Trophoblast cell (in vitro differentiated cells and primary cell): Measurements from ENCODE around the gene TLE2.
A peak's percentile ranks its signal among the peaks of the same experiment; 100 is the strongest.

Experiments
- DNase-seq, 2 donors: peaks; one replicate each; pipeline ENCODE4 v3.0.0-alpha.2; 2016
- H2AFZ ChIP-seq: 2 replicates; pipeline ENCODE4 v1.6.1; 2013; ENCODE audit warnings: low read length, moderate library complexity, mild to moderate bottlenecking; ENCODE audit not compliant: insufficient read depth, poor library complexity
- H2AK5ac ChIP-seq: 2 replicates; pipeline ENCODE4 v1.6.1; 2013; ENCODE audit warnings: mild to moderate bottlenecking, low read length
- H2BK120ac ChIP-seq: 2 replicates; pipeline ENCODE4 v1.6.1; 2013; ENCODE audit warnings: low read length, mild to moderate bottlenecking, moderate library complexity; ENCODE audit not compliant: insufficient read depth, poor library complexity
- H2BK12ac ChIP-seq: 2 replicates; pipeline ENCODE4 v1.6.1; 2013; ENCODE audit warnings: mild to moderate bottlenecking, low read length, moderate library complexity
- H2BK5ac ChIP-seq: 2 replicates; pipeline ENCODE4 v1.6.1; 2013; ENCODE audit warnings: low read length, low read depth, moderate library complexity, mild to moderate bottlenecking; ENCODE audit not compliant: poor library complexity
- H3K14ac ChIP-seq: 2 replicates; pipeline ENCODE4 v1.6.1; 2013; ENCODE audit warnings: mild to moderate bottlenecking, low read length
- H3K18ac ChIP-seq: 2 replicates; pipeline ENCODE4 v1.6.1; 2013; ENCODE audit warnings: mild to moderate bottlenecking, low read length
- H3K23ac ChIP-seq: 2 replicates; pipeline ENCODE4 v1.6.1; 2013; ENCODE audit warnings: low read length
- H3K27ac ChIP-seq: 2 replicates; pipeline ENCODE4 v1.5.1; 2013; ENCODE audit warnings: low read depth, mild to moderate bottlenecking, inconsistent platforms, low read length, moderate library complexity
- H3K27me3 ChIP-seq: 2 replicates; pipeline ENCODE4 v1.6.1; 2013; ENCODE audit warnings: inconsistent platforms, mild to moderate bottlenecking, low read length, moderate library complexity; ENCODE audit not compliant: insufficient read depth
- H3K36me3 ChIP-seq, 2 experiments: 1 replicate in 1 of 2; 2 replicates in 1 of 2; pipeline ENCODE4 v1.6.1; 2013; ENCODE audit warnings: low read length in 2 of 2, mild to moderate bottlenecking in 2 of 2, moderate library complexity in 1 of 2; ENCODE audit not compliant: insufficient read depth in 2 of 2, control insufficient read depth in 1 of 2
- H3K4ac ChIP-seq: 2 replicates; pipeline ENCODE4 v1.6.1; 2013; ENCODE audit warnings: low read depth, mild to moderate bottlenecking, low read length, moderate library complexity
- H3K4me1 ChIP-seq, 2 experiments: 1 replicate in 1 of 2; 2 replicates in 1 of 2; pipeline ENCODE4 v1.6.1; 2013; ENCODE audit warnings: low read length in 2 of 2, mild to moderate bottlenecking in 2 of 2, moderate library complexity in 1 of 2; ENCODE audit not compliant: insufficient read depth in 2 of 2, control insufficient read depth in 1 of 2
- H3K4me2 ChIP-seq: 2 replicates; pipeline ENCODE4 v1.6.1; 2013; ENCODE audit warnings: inconsistent platforms, mild to moderate bottlenecking, low read length, moderate library complexity
- H3K4me3 ChIP-seq: 2 replicates; pipeline ENCODE4 v1.5.1; 2013; ENCODE audit warnings: mild to moderate bottlenecking, low read depth, low read length, inconsistent platforms
- H3K79me1 ChIP-seq: one replicate; pipeline ENCODE4 v1.6.1; 2013; ENCODE audit warnings: low read length
- H3K79me2 ChIP-seq: 2 replicates; pipeline ENCODE4 v1.6.1; 2013; ENCODE audit warnings: low read length, mild to moderate bottlenecking; ENCODE audit not compliant: control insufficient read depth, insufficient read depth, poor library complexity
- H3K9ac ChIP-seq: 2 replicates; pipeline ENCODE4 v1.6.1; 2013; ENCODE audit warnings: mild to moderate bottlenecking, low read length
- H3K9me3 ChIP-seq: 2 replicates; pipeline ENCODE4 v1.6.1; 2013; ENCODE audit warnings: low read depth, mild to moderate bottlenecking, control low read depth, inconsistent platforms, low read length; ENCODE audit not compliant: insufficient read depth
- H4K12ac ChIP-seq: 2 replicates; pipeline ENCODE4 v1.6.1; 2013; ENCODE audit warnings: low read depth, mild to moderate bottlenecking, low read length, moderate library complexity
- H4K8ac ChIP-seq: 2 replicates; pipeline ENCODE4 v1.6.1; 2013; ENCODE audit warnings: low read depth, mild to moderate bottlenecking, low read length, moderate library complexity
- H4K91ac ChIP-seq: one replicate; pipeline ENCODE4 v1.6.1; 2013; ENCODE audit warnings: low read depth, mild to moderate bottlenecking, low read length, moderate library complexity
- WGBS: extraction: QIAGEN DNeasy Blood & Tissue Kit; methylation state at CpG from one replicate; pipeline ENCODE4 v1.1.7; 2013; ENCODE audit warnings: missing lambda C conversion rate; ENCODE audit not compliant: insufficient read length, insufficient coverage; ENCODE audit errors: extremely low coverage; 5-methylcytosine and 5-hydroxymethylcytosine counted together

The TLE2 gene

GRCh38 chr19:2984215-2984528, 44.9 kb downstream of the TLE2 start:
- H3K27ac ChIP-seq: no peak overlapping the region
- H2BK12ac ChIP-seq: no peak overlapping the region
- no peaks in the 10 kb centered on the region for H3K79me2 ChIP-seq
- no peak overlapping the region for H3K9ac ChIP-seq
- H2AFZ ChIP-seq: no peak overlapping the region
- H3K23ac ChIP-seq: no peak overlapping the region
- no peak overlapping the region for H3K14ac ChIP-seq
- DNase-seq: no peak
- H2BK120ac ChIP-seq: no peak overlapping the region
- no peak overlapping the region for H4K8ac ChIP-seq
- peak overlapping the region; percentile 40 for H3K4me3 ChIP-seq
- no peak overlapping the region for H4K12ac ChIP-seq
- H4K91ac ChIP-seq: no peak overlapping the region
- H2AK5ac ChIP-seq: no peak overlapping the region
- no CpG with 5 or more reads among the region's 14 CpGs for WGBS
- H3K4ac ChIP-seq: no peak overlapping the region
- H3K9me3 ChIP-seq: no peaks in the 10 kb centered on the region
- H2BK5ac ChIP-seq: no peak overlapping the region
- H3K36me3 ChIP-seq: no peaks in the 10 kb centered on the region
- no peak overlapping the region for H3K18ac ChIP-seq
- no peaks in the 10 kb centered on the region for H3K79me1 ChIP-seq
- peak overlapping the region; percentile 54 for H3K4me2 ChIP-seq
- peaks cover 11% of the 10 kb centered on the region for H3K27me3 ChIP-seq
- H3K4me1 ChIP-seq: peaks cover 4 to 8% of the 10 kb centered on the region in 2 experiments

GRCh38 chr19:2983351-2984214, 45.5 kb downstream of the TLE2 start:
- no peak overlapping the region for H2BK120ac ChIP-seq
- no peaks in the 10 kb centered on the region for H3K36me3 ChIP-seq
- H4K8ac ChIP-seq: no peak overlapping the region
- no peaks in the 10 kb centered on the region for H3K9me3 ChIP-seq
- no peak overlapping the region for H3K14ac ChIP-seq
- H3K79me2 ChIP-seq: no peaks in the 10 kb centered on the region
- peaks cover 4 to 8% of the 10 kb centered on the region in 2 experiments for H3K4me1 ChIP-seq
- H3K27ac ChIP-seq: no peak overlapping the region
- H3K18ac ChIP-seq: no peak overlapping the region
- no peak overlapping the region for H4K91ac ChIP-seq
- no peak overlapping the region for H3K4ac ChIP-seq
- H3K9ac ChIP-seq: no peak overlapping the region
- peak overlapping the region; percentile 54 for H3K4me2 ChIP-seq
- no peak overlapping the region for H3K23ac ChIP-seq
- WGBS: no CpG with 5 or more reads among the region's 24 CpGs
- H3K27me3 ChIP-seq: peaks cover 11% of the 10 kb centered on the region
- no peak overlapping the region for H2AK5ac ChIP-seq
- H2BK12ac ChIP-seq: no peak overlapping the region
- no peaks in the 10 kb centered on the region for H3K79me1 ChIP-seq
- H2AFZ ChIP-seq: no peak overlapping the region
- peak overlapping the region; percentile 40 for H3K4me3 ChIP-seq
- H2BK5ac ChIP-seq: no peak overlapping the region
- peak; percentile 97 to 98 for DNase-seq
- H4K12ac ChIP-seq: no peak overlapping the region

- H3K4me2 ChIP-seq: no peak overlapping the region
Observed at GRCh38 chr19:2982983-2983350, 46.1 kb downstream of the TLE2 start.

GRCh38 chr19:2982561-2982960, 46.5 kb downstream of the TLE2 start:
- Histone ChIP-seq H3K18ac (no peak overlapping the region), H3K27ac (no peak overlapping the region), H3K36me3 (no peaks in the 10 kb centered on the region), H2BK120ac (no peak overlapping the region), H4K8ac (no peak overlapping the region), H3K4me1 (peaks cover 4 to 8% of the 10 kb centered on the region in 2 experiments), H4K91ac (no peak overlapping the region), H3K9ac (no peak overlapping the region), H3K27me3 (peaks cover 11% of the 10 kb centered on the region), H3K23ac (no peak overlapping the region), H2AFZ (no peak overlapping the region), H2AK5ac (no peak overlapping the region), H3K4me3 (no peak overlapping the region), H3K4me2 (no peak overlapping the region), H3K9me3 (no peaks in the 10 kb centered on the region), H3K79me2 (no peaks in the 10 kb centered on the region), H3K14ac (no peak overlapping the region), H4K12ac (no peak overlapping the region), H3K4ac (no peak overlapping the region), H2BK12ac (no peak overlapping the region), H3K79me1 (no peaks in the 10 kb centered on the region), H2BK5ac (no peak overlapping the region)
- no peak for DNase-seq
- no CpG with 5 or more reads among the region's 8 CpGs for WGBS

More at GRCh38 chr19:2982983-2983350, 46.1 kb downstream of the TLE2 start:
- no peak overlapping the region for H3K9ac ChIP-seq
- H3K27ac ChIP-seq: no peak overlapping the region
- WGBS: no CpG with 5 or more reads among the region's 10 CpGs
- H3K9me3 ChIP-seq: no peaks in the 10 kb centered on the region
- H2BK12ac ChIP-seq: no peak overlapping the region
- no peak overlapping the region for H3K4ac ChIP-seq
- peak; percentile 53 to 67 for DNase-seq
- H3K4me1 ChIP-seq: peaks cover 4 to 8% of the 10 kb centered on the region in 2 experiments
- H3K23ac ChIP-seq: no peak overlapping the region
- no peak overlapping the region for H3K14ac ChIP-seq
- no peaks in the 10 kb centered on the region for H3K36me3 ChIP-seq
- H2AFZ ChIP-seq: no peak overlapping the region
- H3K27me3 ChIP-seq: peaks cover 11% of the 10 kb centered on the region
- no peak overlapping the region for H4K8ac ChIP-seq
- no peaks in the 10 kb centered on the region for H3K79me2 ChIP-seq
- H2BK120ac ChIP-seq: no peak overlapping the region
- no peak overlapping the region for H3K4me3 ChIP-seq
- no peak overlapping the region for H4K91ac ChIP-seq
- no peak overlapping the region for H2AK5ac ChIP-seq
- H4K12ac ChIP-seq: no peak overlapping the region
- H3K18ac ChIP-seq: no peak overlapping the region
- H3K79me1 ChIP-seq: no peaks in the 10 kb centered on the region
- H2BK5ac ChIP-seq: no peak overlapping the region
